Fibroblast of lung (primary cell): ENCODE measurements around the gene CETN3. TPM values are rescaled to one million over a fixed set of nuclear protein-coding genes. Genes with fewer than 3 reads are reported as not detected.
A peak's percentile ranks its signal among the peaks of the same experiment; 100 is the strongest.

Source experiments
- DNase-seq, 2 donors: peaks; one replicate each; pipeline versions ENCODE4 v3.0.0 to v3.0.0-alpha.2; 2010; ENCODE audit warnings: low read depth in 2 of 2
- H2AFZ ChIP-seq: 2 replicates; pipeline ENCODE4 v1.5.1; 2012; ENCODE audit warnings: low read length, control low read depth, inconsistent platforms
- H3K27ac ChIP-seq: 2 replicates; pipeline ENCODE4 v1.5.1; 2011; ENCODE audit warnings: low read length, control low read depth; ENCODE audit not compliant: insufficient read depth
- H3K27me3 ChIP-seq: 2 replicates; pipeline ENCODE4 v1.5.1; 2011; ENCODE audit warnings: mild to moderate bottlenecking, low read length; ENCODE audit not compliant: control insufficient read depth, insufficient read depth
- H3K36me3 ChIP-seq: 2 replicates; pipeline ENCODE4 v1.5.1; 2011; ENCODE audit warnings: low read length; ENCODE audit not compliant: control insufficient read depth, insufficient read depth
- H3K4me1 ChIP-seq: 2 replicates; pipeline ENCODE4 v1.5.1; 2011; ENCODE audit warnings: low read length; ENCODE audit not compliant: control insufficient read depth, insufficient read depth; ENCODE audit errors: extremely low read depth
- H3K4me2 ChIP-seq: 2 replicates; pipeline ENCODE4 v1.5.1; 2011; ENCODE audit warnings: low read length, control low read depth; ENCODE audit not compliant: insufficient read depth; ENCODE audit errors: extremely low read depth
- H3K4me3 ChIP-seq, 4 experiments: fragments of 200-600 bp in 1 of 4; sonication (generic) in 1 of 4; replicated peaks in 1 of 4; 2 replicates each; pipeline ENCODE4 v1.5.1; 2011 to 2016; ENCODE audit warnings: low read length in 4 of 4, low read depth in 3 of 4, mild to moderate bottlenecking in 3 of 4, control low read depth in 2 of 4, inconsistent platforms in 1 of 4, mixed read lengths in 1 of 4; ENCODE audit not compliant: insufficient read depth in 1 of 4; ENCODE audit errors: control extremely low read depth in 1 of 4
- H3K79me2 ChIP-seq: 2 replicates; pipeline ENCODE4 v1.5.1; 2012; ENCODE audit warnings: mild to moderate bottlenecking, low read length, inconsistent platforms; ENCODE audit not compliant: control insufficient read depth, insufficient read depth
- H3K9ac ChIP-seq: 2 replicates; pipeline ENCODE4 v1.5.1; 2011; ENCODE audit warnings: mild to moderate bottlenecking, low read length, control low read depth; ENCODE audit not compliant: insufficient read depth
- H3K9me3 ChIP-seq: 2 replicates; pipeline ENCODE4 v1.5.1; 2012; ENCODE audit warnings: low read depth, low read length; ENCODE audit not compliant: control insufficient read depth, insufficient read depth
- H4K20me1 ChIP-seq: 2 replicates; pipeline ENCODE4 v1.5.1; 2011; ENCODE audit warnings: low read length; ENCODE audit not compliant: control insufficient read depth, insufficient read depth; ENCODE audit errors: extremely low read depth
- CTCF ChIP-seq, 2 donors: IDR thresholded peaks in 1 of 2; conservative IDR thresholded peaks in 1 of 2; 1 replicate in 1 of 2; 2 replicates in 1 of 2; pipeline ENCODE4 v1.5.1; 2011 to 2012; ENCODE audit warnings: low read length in 2 of 2, control low read depth in 1 of 2, inconsistent platforms in 1 of 2, low read depth in 1 of 2, mild to moderate bottlenecking in 1 of 2
- EZH2 ChIP-seq: IDR thresholded peaks from 2 replicates; pipeline ENCODE4 v1.5.1; 2012; ENCODE audit warnings: low read length, control low read depth, mild to moderate bottlenecking; ENCODE audit errors: missing control alignments
- polyA plus RNA-seq, 2 donors: library from polyadenylated mRNA; depleted of rRNA in 1 of 2; stranded (reverse) in 1 of 2; unstranded in 1 of 2; fragments of >200 nt; gene quantifications; 2 replicates each; pipeline ENCODE4 v1.2.1, GENCODE V29; 2011 to 2012; ENCODE audit warnings: missing spikeins in 1 of 2
- total RNA-seq: library from RNA; depleted of rRNA; stranded (reverse); fragments of >200 nt; gene quantifications from 2 replicates; pipeline ENCODE4 v1.2.1, GENCODE V29; 2014

Gene CETN3
- total and polyA plus RNA-seq, 2 donors (not counting 1 experiment from before 2014, with no cell fraction given) = 14.2 to 14.9 TPM

- Histone ChIP-seq H3K4me1 (no peaks in the 10 kb centered on the region), H4K20me1 (no peaks in the 10 kb centered on the region), H2AFZ (no peak overlapping the region), H3K79me2 (no peaks in the 10 kb centered on the region), H3K4me3 (no peak overlapping the region), H3K36me3 (no peaks in the 10 kb centered on the region), H3K27me3 (no peaks in the 10 kb centered on the region), H3K9me3 (no peaks in the 10 kb centered on the region), H3K4me2 (no peak overlapping the region), H3K9ac (no peak overlapping the region), H3K27ac (no peak overlapping the region)
- no peak for DNase-seq
- TF ChIP-seq CTCF (conservative IDR thresholded peaks at IDR 0.05 in 1 of 2, IDR thresholded peaks at IDR 0.05 in 1 of 2; ENCODE audit: low read depth in 1 of 2, low read length in 2 of 2) (no peak), EZH2 (no peak)
Measured at GRCh38 chr5:90383903-90384302, 25.7 kb downstream of the CETN3 start.

GRCh38 chr5:90381213-90381929 is 28.2 kb downstream of the CETN3 start:
- Histone ChIP-seq H3K36me3 (no peaks in the 10 kb centered on the region), H3K27me3 (no peaks in the 10 kb centered on the region), H3K27ac (no peak overlapping the region), H2AFZ (no peak overlapping the region), H3K79me2 (no peaks in the 10 kb centered on the region), H4K20me1 (no peaks in the 10 kb centered on the region), H3K9ac (no peak overlapping the region), H3K4me1 (no peaks in the 10 kb centered on the region), H3K4me2 (no peak overlapping the region), H3K9me3 (no peaks in the 10 kb centered on the region), H3K4me3 (no peak overlapping the region)
- peak in 1 of 2 donors; percentile 40 for DNase-seq
- no peak for TF ChIP-seq EZH2
- no peak for TF ChIP-seq CTCF (conservative IDR thresholded peaks at IDR 0.05 in 1 of 2, IDR thresholded peaks at IDR 0.05 in 1 of 2; ENCODE audit: low read depth in 1 of 2, low read length in 2 of 2)

- Histone ChIP-seq H3K9ac (no peak overlapping the region), H3K9me3 (no peaks in the 10 kb centered on the region), H3K27me3 (no peaks in the 10 kb centered on the region), H3K79me2 (no peaks in the 10 kb centered on the region), H4K20me1 (no peaks in the 10 kb centered on the region), H3K27ac (no peak overlapping the region), H2AFZ (no peak overlapping the region), H3K4me3 (no peak overlapping the region), H3K4me2 (no peak overlapping the region), H3K4me1 (no peaks in the 10 kb centered on the region), H3K36me3 (no peaks in the 10 kb centered on the region)
- DNase-seq = no peak
- TF ChIP-seq EZH2 (no peak), CTCF (conservative IDR thresholded peaks at IDR 0.05 in 1 of 2, IDR thresholded peaks at IDR 0.05 in 1 of 2; ENCODE audit: low read depth in 1 of 2, low read length in 2 of 2) (no peak)
Measured at GRCh38 chr5:90379652-90380051, 29.9 kb downstream of the CETN3 start.
